HG03565 (cell line): ENCODE results near the gene CREG2.
"Not testable (repeated sequence)": the region's sequence is repeated elsewhere in the genome, so short reads cannot be mapped to it uniquely, and the experiment has no call there.

ENCODE experiments used
- ATAC-seq: cut with Tn5 transposase; IDR thresholded peaks from one replicate; pipeline ENCODE4 v1.9.1; 2021; ENCODE audit warnings: mild to moderate bottlenecking, moderate library complexity; ENCODE audit not compliant: unreplicated experiment

CREG2 gene

DNA sequence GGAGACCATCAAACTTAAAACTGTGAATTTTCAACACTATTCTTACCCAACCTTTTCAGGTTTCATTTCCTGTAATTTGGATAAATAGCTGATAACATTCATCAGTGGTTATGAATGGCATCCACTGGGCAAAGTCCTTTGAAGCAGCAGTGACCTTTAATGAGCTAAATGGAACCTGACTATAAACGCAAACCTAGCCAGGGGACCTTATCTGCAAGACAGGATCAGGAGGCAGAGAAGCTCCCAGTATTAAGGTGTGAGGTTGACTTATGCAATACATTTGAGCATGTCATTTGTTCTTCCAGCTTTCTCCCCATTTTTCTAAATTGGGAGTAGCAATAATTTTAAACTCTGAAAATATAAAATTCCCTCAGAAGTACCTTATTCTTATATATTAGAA, 38.4 kb downstream of the CREG2 start:
- ATAC-seq = no peak

DNA sequence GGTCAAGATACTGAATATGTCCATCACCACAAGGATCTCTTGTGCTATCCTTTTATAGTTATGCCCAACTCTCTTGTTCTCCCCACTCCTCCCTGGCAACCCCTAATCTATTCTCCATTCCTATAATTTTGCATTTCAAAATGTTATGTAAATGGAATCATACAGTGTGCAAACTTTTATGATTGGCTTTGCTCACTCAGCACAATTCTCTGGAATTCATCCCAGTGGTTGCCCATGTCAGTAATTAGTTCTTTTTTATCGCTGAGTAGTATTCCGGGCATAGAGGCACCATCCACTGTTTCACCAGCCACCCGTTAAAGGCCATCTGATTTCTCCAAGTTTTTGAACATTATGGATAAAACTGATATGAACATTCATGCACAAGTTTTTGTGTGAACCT, 40.4 kb downstream of the CREG2 start:
- ATAC-seq = no peak

GRCh38 chr2:101344137-101344536, 43.2 kb downstream of the CREG2 start:
- ATAC-seq = no peak

GRCh38 chr2:101342625-101343008, 44.7 kb downstream of the CREG2 start:
- no peak for ATAC-seq

DNA sequence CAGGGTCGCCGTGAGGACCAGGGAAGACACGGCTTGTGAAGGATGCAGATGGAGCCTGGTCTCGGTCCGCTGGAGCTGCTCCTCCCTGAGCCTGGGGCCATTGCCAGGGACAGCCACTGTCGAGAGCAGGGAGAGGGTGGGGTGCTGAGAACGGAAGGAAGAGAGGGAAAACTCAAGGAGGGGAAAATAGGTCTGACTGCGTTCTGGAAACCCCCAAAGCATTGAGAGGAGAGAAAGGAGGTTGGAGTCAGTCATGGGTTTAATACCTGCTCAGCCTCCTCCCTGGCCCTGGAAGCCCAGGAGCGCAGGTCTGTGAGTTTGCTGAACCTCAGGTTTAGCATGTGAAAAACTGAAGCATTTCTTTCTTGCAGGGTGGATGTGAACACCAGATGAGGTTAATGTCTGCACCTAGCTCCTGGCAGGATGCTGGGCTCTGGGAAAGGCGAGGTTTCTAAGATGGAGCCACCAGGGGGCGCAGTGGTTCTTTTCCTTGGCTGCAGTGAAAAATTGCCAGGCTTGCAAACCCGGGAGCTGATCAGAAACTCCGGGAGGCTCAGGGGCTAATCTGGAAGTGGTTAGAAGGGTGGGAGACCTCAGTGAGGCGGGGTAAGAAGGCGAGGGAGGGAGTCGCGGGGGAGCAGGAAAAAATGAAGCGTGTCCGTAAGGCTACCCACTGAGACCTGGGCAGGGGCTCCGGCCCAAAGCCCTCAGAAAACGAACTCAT, 45.2 kb downstream of the CREG2 start:
- no peak for ATAC-seq

DNA sequence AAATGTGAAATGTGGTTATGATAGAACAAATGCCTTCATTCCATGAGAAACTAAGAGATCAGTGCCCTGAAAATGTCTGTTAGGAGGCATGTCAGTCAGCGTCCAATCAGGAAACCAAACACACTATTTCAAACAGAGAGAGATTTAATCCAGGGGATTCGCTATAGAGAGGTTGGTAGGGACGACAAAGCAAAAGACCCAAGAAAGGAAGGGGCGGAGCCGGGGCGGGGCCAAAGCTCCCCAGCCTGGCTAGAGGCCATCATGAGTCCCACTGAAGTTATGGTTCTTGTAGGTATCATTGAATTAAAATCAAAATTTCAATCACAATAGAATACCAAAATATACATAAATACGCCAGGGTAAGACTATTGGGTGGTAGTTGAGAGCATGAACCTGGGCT, 45.9 kb downstream of the CREG2 start:
- no peak for ATAC-seq

GRCh38 chr2:101340141-101340551, 47.2 kb downstream of the CREG2 start:
- no peak for ATAC-seq

DNA sequence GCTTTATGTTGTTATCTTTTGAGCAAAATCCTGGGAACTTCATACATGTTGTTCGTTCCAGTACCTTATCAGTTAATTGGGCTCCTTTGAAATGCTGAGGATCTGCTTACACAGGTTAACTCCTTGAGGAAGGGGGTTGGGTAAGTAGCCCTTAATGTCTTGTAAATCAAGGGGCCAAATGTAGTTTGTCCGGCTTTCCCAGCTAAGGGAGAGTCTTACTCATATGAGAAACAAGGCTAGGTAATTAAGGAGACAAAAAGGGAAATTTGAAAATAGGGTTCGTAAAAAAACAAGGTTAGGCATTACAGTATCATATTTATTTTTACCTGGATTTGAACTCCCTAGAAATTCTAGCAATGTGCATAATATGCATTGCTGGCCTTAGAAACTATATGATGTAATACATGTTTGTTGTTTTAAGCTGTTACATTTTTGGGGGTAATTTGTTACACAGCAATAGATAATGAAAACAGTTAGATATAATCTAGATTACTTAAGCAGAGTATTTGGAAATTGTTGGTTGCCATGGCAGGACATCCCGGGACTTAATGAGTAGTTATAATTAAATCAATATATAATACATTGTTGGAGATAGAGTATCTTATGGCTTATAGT, 47.9 kb downstream of the CREG2 start:
- no peak for ATAC-seq

DNA sequence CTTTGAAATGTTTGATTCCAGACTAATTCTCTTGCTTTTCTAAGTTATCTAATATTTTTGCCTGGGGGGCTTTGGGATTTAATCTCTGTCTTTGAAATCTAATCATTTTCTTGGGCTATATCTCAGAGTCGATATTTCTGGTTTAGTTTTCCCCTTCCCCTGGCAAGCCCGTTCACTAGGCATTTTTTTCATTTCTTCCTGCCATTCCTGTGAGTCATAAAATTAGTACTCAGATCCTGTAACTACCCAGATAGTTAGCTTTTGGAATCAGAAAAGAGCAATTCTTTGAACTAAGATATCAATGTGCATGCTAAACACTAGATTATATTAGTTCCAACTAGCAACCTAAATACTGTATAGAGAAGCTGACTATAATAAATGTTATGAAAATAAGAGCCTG, 49.4 kb downstream of the CREG2 start:
- ATAC-seq = no peak

GRCh38 chr2:101332885-101333766, 54.2 kb downstream of the CREG2 start:
- no peak for ATAC-seq

DNA sequence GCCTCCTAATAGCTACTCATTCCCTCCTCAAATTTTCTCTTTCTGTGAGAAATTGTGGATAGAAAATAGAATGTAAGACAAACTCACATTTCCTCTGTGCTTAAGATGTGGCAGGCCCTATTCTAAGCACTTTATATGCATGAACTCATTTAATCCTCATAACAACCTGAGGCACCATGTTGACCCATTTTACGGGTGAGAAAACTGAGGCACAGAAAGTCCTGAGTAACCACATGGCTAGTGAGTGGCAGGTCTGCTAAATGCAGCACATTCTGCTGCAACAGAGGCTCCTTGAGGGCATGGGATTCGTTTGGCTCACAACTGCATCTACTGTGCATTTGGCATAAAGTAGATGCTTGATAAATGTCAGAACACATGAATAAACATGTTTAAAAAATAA, 56.1 kb downstream of the CREG2 start:
- no peak for ATAC-seq

- ATAC-seq = no peak
Measured at GRCh38 chr2:101330253-101330933, 56.9 kb downstream of the CREG2 start.

- no peak for ATAC-seq
Measured at GRCh38 chr2:101329026-101329425, 58.3 kb downstream of the CREG2 start.

GRCh38 chr2:101328474-101329007, 58.8 kb downstream of the CREG2 start:
- ATAC-seq = no peak

GRCh38 chr2:101327863-101328394, 59.4 kb downstream of the CREG2 start:
- no peak for ATAC-seq

- no peak for ATAC-seq
Measured at GRCh38 chr2:101325425-101325824, 61.9 kb downstream of the CREG2 start.

GRCh38 chr2:101316568-101316967, 70.7 kb downstream of the CREG2 start:
- ATAC-seq = not testable (repeated sequence)

GRCh38 chr2:101311696-101312017, 75.6 kb downstream of the CREG2 start:
- ATAC-seq = no peak

DNA sequence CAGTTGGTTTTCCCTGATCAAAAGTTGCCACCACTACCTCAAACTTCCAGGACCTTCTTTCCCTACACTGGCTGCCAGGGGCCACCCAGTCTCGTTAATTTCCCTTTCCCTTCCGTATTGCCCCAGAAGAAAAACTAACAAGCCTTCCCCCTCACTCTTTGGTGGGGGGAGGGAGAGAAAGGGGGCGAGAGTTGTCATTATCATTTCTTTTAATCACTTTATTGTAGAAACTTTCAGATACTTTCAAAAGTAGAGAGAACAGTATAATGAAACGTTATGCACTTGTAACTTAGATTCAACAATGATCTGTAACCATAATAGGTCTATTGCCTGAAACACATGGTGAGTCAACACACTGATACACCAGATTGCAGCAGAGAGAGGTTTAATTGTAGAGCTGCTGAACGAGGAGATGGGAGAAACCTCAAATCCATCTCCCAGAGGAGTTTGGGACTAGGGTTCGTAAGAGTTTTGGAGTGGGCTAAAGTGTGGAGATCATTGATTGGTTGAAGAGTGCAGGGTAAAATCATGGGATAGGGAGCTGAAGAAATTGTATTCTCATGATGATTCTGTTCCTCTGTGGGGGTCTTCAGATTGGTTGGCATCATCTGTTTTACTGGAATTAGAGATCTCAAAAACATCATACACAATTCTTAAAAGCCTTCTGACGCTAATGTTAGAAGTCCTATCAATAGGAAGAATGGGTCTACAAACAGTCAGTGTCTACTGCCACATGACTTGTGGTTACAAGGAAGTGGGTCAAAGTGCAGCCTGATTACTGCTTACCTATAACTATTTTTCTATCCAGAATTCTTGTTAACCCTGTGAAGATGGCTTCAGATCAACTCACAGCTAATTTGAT, 76.2 kb downstream of the CREG2 start:
- no peak for ATAC-seq
